HG03280 (cell line): ENCODE data around the gene C11orf68.
A peak's percentile ranks its signal among the peaks of the same experiment; 100 is the strongest.
"Not testable (repeated sequence)": the region's sequence is repeated elsewhere in the genome, so short reads cannot be mapped to it uniquely, and the experiment has no call there.

Experiments used
- ATAC-seq: cut with Tn5 transposase; IDR thresholded peaks from one replicate; pipeline ENCODE4 v1.9.1; 2021; ENCODE audit warnings: mild to moderate bottlenecking, moderate library complexity; ENCODE audit not compliant: unreplicated experiment

C11orf68 gene

DNA sequence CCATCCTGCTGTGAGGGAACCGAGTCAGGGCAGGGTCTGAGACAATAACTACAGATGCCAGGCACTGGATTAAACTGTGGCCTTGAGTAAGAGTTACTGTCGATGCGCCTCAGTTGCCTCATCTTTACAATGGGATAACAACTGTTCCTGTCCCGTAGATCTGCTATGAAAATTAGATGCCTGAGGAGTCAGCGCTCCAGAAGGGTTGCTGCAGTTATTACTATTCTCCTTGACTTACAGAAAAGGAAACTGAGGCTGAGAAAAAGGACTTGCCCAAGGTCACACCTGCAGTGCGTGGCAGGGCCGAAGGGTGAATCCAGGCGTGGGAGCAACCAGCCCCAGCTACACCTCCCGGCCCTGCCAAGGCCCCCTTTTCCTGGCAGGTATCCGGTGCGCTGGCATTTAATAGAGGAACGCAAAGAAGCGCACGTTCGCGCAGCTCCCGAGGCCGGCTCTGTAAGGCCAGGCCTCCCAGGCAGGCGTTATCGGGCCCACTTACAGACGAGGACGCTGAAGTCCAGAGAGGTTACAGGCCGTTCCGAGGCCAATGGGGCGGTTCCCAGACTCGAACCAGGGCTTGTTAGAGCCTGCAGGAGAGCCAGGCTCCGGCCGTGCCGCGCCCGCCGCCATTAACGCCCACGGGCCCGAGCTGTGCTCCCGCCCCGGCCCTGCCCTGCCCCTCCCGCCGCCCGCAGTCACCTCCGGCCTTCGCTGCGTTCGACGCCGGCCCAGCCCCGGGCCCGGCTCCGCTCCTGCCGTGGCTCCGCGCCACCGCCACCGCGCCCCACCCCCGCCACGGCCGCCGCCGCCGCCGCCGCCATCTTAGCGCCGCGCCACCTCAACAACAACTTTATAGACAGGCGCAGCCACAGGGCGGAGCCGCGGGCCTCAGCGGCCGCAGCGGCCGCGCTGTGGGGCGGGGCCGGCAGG lies at the start of gene C11orf68:
Gene C11orf68 (minus strand): TSS at position 852 of the 930 bp plus-strand sequence. CDS start 31 bp downstream, at position 821.
- peak; percentile 49 for ATAC-seq

DNA sequence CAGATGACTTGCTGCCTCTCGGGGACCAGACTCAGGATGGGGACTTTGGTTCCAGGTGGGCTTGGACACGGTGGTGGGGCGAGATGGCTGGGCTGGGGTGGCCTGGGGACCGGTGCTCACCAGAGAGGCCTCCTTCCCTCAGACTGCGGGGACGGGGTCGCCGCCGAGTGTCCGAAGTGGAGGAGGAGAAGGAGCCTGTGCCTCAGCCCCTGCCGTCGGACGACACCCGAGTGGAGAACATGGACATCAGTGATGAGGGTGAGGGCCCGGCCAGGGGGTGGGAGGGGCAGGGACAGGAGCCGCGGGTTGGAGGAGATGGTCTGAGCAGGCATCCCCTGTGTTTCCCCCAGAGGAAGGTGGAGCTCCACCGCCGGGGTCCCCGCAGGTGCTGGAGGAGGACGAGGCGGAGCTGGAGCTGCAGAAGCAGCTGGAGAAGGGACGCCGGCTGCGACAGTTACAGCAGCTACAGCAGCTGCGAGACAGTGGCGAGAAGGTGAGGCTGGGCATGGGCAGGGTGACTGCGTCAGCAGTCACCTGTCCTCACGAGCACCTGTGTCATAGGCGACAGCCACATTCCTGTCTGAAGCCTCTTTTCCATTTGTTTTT lies 48.6 kb upstream of the C11orf68 start:
- no peak for ATAC-seq

DNA sequence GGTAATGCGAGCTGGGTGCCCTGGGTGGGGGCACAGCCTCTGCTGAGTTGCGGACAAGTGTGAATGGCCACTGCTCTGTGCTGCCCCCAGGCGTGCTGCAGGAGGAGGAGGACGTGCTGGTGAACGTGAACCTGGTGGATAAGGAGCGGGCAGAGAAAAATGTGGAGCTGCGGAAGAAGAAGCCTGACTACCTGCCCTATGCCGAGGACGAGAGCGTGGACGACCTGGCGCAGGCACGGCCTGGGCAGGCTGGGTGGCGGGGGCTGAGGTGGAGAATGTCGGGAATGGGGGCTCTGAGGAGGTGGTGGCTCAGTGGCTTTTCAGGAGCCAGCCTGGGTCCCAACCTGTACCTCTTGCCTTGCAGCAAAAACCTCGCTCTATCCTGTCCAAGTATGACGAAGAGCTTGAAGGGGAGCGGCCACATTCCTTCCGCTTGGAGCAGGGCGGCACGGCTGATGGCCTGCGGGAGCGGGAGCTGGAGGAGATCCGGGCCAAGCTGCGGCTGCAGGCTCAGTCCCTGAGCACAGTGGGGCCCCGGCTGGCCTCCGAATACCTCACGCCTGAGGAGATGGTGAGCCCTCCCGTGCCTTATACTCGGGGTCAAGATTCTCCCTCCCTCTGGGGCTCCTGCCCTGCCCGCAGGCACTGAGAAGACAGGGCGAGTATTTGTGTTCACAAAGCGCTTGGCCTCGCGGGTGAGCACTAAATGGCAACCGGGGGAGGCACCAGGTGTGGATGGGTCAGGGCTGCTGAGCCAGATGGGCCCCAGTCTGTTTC lies 47.3 kb upstream of the C11orf68 start:
- no peak for ATAC-seq

- ATAC-seq = no peak
Measured at GRCh38 chr11:65964906-65965305, 46.0 kb upstream of the C11orf68 start.

DNA sequence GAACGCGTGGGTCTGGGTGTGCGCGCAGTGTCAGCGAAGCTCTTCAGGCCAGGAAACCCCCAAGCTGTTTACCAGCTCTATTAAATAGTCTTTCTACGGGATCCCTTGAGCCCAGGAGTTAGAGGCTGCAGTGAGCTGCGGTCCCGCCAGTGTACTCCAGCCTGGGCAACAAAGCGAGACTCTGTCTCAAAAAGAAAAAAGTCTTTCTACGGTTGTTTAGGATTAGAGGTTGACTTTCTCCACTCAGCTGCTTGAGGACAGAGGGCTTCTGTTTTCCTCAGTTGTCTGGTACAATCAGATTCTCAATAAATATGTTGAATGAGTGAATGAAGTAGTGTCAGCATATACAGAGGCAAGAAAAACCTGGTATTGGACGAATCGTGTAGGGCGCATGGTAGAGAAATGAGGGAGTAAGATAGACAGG lies 43.3 kb upstream of the C11orf68 start:
- no peak for ATAC-seq

DNA sequence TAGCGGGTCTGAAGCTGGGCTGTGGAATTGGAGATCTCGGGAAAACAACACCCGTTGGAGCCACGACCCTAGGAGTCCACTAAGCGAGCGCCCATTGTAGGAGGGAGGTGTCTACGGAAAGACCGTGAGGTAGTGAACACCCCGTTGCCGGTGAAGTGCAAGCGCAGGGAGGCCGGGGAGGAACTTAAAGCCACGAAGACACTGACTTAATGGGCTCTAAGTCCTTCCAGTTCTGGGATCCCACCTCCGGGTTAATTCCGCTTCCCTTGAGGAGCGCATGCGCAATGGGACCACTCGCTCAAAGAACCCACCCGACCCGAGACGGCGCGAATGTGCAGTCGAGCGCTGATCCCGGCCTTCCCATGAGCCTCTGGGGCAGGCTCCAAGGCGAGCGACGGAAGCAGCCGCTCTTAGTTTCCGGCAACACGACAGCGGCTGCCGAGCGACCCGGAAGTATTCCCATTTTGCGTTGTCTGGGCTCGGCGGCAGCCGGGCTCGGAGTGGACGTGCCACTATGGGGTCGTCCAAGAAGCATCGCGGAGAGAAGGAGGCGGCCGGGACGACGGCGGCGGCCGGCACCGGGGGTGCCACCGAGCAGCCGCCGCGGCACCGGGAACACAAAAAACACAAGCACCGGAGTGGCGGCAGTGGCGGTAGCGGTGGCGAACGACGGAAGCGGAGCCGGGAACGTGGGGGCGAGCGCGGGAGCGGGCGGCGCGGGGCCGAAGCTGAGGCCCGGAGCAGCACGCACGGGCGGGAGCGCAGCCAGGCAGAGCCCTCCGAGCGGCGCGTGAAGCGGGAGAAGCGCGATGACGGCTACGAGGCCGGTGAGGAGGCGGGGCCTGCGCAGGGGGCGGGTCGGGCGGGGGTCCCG lies 42.6 kb upstream of the C11orf68 start, which contains the start of gene SART1:
Gene SART1 (plus strand): TSS at position 468 of the 874 bp plus-strand sequence. CDS start 47 bp downstream, at position 515.
- peak; percentile 81 for ATAC-seq

DNA sequence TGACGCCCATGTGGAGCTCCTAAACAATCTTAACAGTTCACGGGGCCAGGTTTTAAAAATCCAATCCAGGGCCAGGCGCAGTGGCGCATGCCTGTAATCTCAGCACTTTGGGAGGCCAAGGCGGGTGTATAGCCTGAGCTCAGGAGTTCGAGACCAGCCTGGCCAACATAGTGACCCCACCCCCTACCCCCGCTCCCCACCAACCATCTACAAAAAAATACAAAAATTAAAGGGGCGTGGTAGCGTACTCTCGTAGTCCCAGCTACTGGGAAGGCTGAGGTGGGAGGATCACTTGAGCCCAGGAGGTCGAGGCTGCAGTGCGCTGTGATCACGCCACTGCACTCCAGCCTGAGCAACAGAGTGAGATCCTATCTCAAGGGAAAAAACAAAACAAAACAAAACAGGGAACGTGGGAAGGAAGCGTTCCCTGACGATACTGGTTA lies 42.0 kb upstream of the C11orf68 start:
- no peak for ATAC-seq

GRCh38 chr11:65958774-65959420 lies 40.0 kb upstream of the C11orf68 start:
- ATAC-seq = no peak

GRCh38 chr11:65958291-65958690 lies 39.4 kb upstream of the C11orf68 start:
- ATAC-seq = no peak

DNA sequence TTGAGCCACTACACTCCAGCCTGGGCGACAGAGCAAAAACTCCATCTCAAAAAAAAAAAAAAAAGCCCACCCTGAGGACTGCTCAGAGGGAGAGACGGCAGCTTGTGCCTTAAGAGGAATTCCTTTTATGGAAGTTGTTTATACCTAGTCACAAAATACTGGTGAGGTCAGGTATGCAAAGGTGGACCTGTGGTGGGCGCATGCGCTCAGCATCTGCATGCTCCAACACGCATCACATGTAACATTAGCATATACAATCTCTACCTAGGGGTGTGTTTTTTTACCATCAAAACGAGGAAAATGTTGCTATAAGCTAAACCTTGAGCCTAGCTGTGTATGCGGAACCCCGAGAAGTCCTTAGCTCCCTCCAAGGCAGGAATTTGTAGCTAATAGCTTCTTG lies 35.9 kb upstream of the C11orf68 start:
- ATAC-seq = no peak

- ATAC-seq = no peak
Measured at GRCh38 chr11:65953471-65953870, 34.6 kb upstream of the C11orf68 start.

DNA sequence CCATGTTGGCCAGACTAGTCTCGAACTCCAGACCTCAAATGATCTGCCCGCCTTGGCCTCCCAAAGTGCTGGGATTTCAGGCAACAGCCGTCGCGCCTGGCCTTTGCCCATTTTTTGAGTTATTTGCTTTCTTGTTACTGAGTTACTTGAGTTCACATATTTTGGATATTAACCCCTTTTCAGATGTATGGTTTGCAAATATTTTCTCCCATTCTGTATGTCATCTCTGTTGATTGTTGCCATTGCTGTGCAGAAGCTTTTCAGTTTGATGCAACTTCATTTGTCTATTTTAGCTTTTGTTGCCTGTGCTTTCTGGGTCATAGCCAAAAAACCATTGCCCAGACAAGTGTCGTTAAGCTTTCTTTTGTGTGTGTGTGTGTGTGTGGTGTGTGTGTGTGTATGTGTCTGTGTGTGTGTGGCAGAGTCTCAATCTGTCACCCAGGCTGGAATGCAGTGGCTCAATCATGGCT lies 33.2 kb upstream of the C11orf68 start:
- ATAC-seq = no peak

DNA sequence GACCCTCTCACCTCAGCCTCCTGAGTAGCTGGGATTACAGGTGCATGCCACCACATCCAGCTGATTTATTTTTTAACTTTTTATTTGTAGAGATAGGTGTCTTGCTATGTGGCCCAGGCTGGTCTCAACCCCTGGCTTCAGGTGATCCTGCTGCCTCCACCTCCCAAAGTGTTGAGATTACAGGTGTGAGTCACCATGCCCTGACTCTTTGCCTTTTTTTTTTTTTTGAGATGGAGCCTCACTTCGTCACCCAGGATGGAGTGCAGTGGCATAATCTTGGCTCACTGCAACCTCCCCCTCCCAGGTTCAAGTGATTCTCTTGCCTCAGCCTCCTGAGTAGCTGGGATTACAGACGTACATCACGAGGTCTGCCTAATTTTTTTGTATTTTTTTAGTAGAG lies 32.8 kb upstream of the C11orf68 start:
- not testable (repeated sequence) for ATAC-seq

GRCh38 chr11:65950711-65951110 lies 31.8 kb upstream of the C11orf68 start:
- ATAC-seq = not testable (repeated sequence)

GRCh38 chr11:65947603-65948125 lies 28.8 kb upstream of the C11orf68 start:
- no peak for ATAC-seq

DNA sequence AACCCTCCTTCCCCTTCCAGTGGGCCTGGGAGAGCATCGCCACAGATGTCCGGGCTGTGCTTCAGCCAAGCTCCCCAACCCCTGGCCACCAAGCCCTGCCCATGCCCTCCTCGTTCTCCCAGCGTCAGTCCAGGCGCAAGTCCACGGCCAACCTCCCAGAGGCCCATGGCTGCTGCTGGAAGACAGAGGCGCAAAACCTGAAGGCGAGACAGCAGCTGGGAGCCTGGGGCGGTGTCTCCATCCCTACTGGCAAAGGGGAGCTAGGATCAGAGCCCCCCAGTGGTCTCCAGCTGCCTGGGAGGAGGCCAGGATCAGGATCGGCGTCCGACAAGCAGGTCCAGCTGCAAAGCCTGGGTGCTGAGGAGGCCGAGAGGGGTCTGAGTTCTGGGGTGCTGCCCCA lies 28.3 kb upstream of the C11orf68 start:
- no peak for ATAC-seq

DNA sequence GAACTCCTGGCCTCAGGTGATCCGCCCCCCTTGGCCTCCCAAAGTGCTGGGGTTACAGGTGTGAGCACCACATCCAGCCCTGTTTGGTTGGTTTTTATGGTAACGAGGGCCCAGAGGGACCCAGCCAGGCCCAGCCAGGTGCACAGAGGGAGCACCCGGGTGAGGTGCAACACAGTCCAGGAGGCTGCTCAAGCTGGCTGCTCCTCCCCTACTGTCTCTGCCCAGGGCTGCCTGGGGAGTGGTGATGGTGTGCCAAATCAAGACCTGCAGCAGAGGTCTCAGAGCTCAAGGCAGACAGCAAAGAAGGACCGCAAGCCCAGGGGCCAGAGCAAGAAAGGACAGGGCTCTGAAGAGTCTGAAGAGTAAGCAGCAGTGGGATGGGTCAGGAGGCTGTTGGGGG lies 27.8 kb upstream of the C11orf68 start:
- no peak for ATAC-seq

DNA sequence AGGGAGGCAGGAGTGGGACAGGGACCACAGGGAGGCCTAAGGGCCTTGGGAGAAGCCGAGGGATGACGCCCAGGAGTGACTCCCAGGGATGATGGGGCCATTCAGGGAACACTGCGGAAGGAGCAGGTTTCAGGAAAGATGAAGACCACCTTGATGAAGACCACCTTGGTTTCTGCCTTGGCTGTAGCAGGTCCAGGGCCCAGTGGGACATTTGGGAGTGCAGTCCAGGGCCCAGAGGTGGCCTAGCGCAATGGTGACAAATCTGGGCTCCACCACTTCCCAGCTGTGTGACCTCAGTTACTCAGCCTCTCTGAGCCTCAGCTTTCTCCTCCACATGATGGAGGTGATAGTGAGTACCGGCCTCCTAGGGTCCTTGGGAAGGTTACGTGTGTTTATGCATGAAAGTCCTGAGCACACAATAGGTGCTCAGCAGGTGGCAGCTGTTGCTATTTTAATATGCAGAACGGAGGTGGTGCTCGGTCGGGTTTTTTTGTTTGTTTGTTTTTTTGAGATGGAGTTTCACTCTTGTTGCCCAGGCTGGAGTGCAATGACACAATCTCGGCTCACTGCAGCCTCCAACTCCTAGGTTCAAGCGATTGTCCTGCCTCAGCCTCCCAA lies 27.2 kb upstream of the C11orf68 start:
- no peak for ATAC-seq

DNA sequence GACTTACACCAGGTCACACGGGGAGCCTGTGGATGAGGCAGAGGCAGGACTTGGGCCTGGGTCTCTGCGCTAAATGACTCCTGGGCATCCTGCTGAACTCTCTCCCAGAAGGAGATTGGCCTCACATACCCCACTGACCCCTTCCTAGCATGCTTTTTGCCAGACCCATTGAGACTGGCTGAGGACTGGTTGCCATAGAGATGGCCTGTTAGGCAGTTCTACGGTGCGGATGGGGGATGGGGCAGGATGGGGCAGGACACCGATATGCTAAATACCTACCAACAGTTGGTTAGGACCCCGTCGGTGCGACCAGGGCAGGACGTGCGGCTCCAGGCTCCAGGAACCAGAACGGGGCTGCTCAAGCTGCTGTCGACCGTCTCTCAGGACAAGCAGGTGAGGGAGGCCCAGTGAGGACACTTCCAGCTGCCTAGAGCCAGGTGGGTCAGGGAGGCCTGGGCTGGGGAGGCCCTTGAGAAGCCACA lies 26.6 kb upstream of the C11orf68 start, which contains the start of gene TSGA10IP:
Gene TSGA10IP (plus strand): TSS at position 51 of the 482 bp plus-strand sequence. CDS start 196 bp downstream, at position 247.
- ATAC-seq = no peak
